HFF-Myc (cell line): Measurements from ENCODE around the gene CDH23.

ENCODE experiments used
- DNase-seq: peaks from one replicate; pipeline ENCODE4 v3.0.0-alpha.2; 2011; ENCODE audit warnings: low read depth; ENCODE audit errors: extremely low read depth
- H3K4me3 ChIP-seq: replicated peaks from 2 replicates; pipeline ENCODE4 v1.5.1; 2011; ENCODE audit warnings: low read depth, mild to moderate bottlenecking, control low read depth, low read length
- TF ChIP-seq, protein P1 (sequence below): IDR thresholded peaks from 2 replicates; pipeline ENCODE4 v1.5.1; 2012; ENCODE audit warnings: mild to moderate bottlenecking, low read depth, low read length, control low read depth; ENCODE audit errors: missing control alignments

CDH23 gene

DNA sequence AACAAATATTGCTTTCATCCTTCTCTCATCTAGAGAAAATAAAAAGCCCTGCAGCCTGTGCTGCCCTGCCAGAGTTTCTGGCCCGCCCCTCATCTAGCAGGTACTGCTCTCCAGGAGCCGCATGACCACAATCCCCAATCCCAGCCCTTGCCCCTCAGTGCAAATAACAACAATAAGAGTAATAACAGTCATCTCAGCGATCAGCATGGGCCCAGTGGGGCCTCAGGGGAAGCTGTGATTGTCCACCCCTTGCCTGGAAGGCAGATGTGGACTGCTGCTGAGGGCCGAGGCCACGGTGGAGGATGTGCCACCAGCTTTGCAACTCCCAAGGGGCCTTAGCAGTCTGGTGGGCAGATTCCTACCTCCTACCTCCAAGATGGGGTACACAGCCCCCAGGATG lies 106.1 kb downstream of the CDH23 start:
- no peak for DNase-seq
- TF ChIP-seq, protein P1, sequence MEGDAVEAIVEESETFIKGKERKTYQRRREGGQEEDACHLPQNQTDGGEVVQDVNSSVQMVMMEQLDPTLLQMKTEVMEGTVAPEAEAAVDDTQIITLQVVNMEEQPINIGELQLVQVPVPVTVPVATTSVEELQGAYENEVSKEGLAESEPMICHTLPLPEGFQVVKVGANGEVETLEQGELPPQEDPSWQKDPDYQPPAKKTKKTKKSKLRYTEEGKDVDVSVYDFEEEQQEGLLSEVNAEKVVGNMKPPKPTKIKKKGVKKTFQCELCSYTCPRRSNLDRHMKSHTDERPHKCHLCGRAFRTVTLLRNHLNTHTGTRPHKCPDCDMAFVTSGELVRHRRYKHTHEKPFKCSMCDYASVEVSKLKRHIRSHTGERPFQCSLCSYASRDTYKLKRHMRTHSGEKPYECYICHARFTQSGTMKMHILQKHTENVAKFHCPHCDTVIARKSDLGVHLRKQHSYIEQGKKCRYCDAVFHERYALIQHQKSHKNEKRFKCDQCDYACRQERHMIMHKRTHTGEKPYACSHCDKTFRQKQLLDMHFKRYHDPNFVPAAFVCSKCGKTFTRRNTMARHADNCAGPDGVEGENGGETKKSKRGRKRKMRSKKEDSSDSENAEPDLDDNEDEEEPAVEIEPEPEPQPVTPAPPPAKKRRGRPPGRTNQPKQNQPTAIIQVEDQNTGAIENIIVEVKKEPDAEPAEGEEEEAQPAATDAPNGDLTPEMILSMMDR, result no peak
- no peak overlapping the region for H3K4me3 ChIP-seq

DNA sequence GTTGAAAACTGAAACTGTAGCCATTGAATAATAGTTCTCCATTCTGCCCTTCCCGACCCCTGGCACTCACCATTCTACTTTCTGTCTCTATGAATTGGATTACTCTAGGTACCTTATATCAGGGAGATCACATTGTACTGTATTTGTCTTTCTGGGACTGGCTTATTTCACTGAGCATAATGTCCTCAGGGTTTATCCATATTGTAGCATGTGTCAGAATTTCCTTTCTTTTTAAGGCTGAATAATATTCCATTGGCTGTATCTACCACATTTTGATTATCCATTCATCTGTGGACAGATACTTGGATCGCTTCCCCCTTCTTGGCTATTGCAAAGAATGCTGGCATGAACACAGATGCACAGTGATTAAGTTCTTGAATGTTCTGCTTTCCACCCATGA lies 107.4 kb downstream of the CDH23 start:
- TF ChIP-seq, protein P1, result no peak
- no peak for DNase-seq
- H3K4me3 ChIP-seq, result no peak overlapping the region

- H3K4me3 ChIP-seq, result no peak overlapping the region
- TF ChIP-seq, protein P1, result no peak
- no peak for DNase-seq
Observed at GRCh38 chr10:71504570-71504969, 107.8 kb downstream of the CDH23 start.

GRCh38 chr10:71505862-71506261 lies 109.1 kb downstream of the CDH23 start:
- TF ChIP-seq, protein P1, result no peak
- DNase-seq, result no peak
- no peak overlapping the region for H3K4me3 ChIP-seq

- no peak for DNase-seq
- TF ChIP-seq, protein P1, result no peak
- H3K4me3 ChIP-seq, result no peak overlapping the region
Observed at GRCh38 chr10:71509444-71509843, 112.7 kb downstream of the CDH23 start.

DNA sequence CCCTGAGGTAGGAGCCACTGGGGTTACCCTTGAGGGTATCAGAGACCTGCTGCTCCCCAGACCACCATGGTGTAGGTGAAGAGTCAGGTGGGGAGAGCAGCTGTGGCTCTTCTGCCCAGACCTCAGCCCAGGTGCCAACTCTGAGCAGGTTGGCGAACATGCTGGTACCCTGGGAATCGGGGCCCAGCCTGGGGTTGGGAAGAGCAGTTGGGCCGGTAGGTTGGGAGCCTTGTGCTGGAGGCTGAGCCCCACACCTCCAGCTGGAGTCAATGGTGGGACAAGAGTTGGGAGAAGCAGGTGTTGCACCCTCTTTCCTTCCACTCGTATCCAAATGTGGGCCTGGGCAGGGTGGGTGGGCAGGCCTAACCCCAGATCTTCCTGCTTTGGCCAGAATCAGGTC lies 114.5 kb downstream of the CDH23 start:
- no peak for DNase-seq
- H3K4me3 ChIP-seq, result no peak overlapping the region
- TF ChIP-seq, protein P1, result no peak

DNA sequence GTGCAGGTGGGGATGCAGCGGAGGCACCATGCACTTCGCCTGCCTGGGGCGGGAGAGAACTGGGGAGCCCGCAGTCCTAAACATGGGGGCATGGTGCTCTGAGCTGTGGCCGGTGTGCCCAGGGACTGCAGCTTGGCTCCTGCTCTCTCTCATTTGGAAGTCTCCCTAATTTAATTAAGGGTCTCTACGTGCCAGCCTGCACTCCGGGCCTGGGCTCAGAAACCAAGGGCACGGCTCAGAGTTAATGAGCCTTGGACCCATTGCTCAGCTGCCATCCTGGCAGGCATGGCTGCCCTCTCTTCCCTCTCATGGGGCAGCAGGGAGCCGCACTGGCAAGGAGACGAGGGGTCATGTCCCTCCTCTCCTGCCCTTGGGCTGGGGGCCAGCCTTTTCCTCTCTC lies 115.6 kb downstream of the CDH23 start:
- TF ChIP-seq, protein P1, result no peak
- no peak for DNase-seq
- no peak overlapping the region for H3K4me3 ChIP-seq
